Uterus (tissue), 4 donors: Measurements from ENCODE around the gene CRYBG2. TPM values are rescaled to one million over a fixed set of nuclear protein-coding genes. Genes with fewer than 3 reads are reported as not detected.

Source experiments
- DNase-seq, 2 donors: peaks; one replicate each; pipeline ENCODE4 v3.0.0-alpha.2; 2019 to 2020
- H3K27ac ChIP-seq, 2 donors: fragments of 200-600 bp; sonication (generic); 1 replicate in 1 of 2; 2 replicates in 1 of 2; pipeline ENCODE4 v1.5.1; 2016 to 2018
- H3K27me3 ChIP-seq, 2 donors: fragments of 200-600 bp; sonication (generic); one replicate each; pipeline ENCODE4 v1.5.1; 2018 to 2019; ENCODE audit warnings: control low read depth in 1 of 2
- H3K36me3 ChIP-seq, 2 donors: fragments of 200-600 bp; sonication (generic); one replicate each; pipeline ENCODE4 v1.5.1; 2019; ENCODE audit warnings: control low read depth in 1 of 2
- H3K4me1 ChIP-seq, 2 donors: fragments of 200-600 bp; sonication (generic); one replicate each; pipeline ENCODE4 v1.5.1; 2018 to 2019; ENCODE audit warnings: control low read depth in 1 of 2
- H3K4me3 ChIP-seq, 2 donors: fragments of 200-600 bp; sonication (generic); 1 replicate in 1 of 2; 2 replicates in 1 of 2; pipeline ENCODE4 v1.5.1; 2018 to 2019; ENCODE audit warnings: mild to moderate bottlenecking in 1 of 2
- H3K9me3 ChIP-seq, 2 donors: fragments of 200-600 bp; sonication (generic); one replicate each; pipeline ENCODE4 v1.5.1; 2019; ENCODE audit warnings: control low read depth in 1 of 2
- POLR2A ChIP-seq, 2 donors: fragments of 450-650 bp; IDR thresholded peaks; one replicate each; pipeline ENCODE4 v1.6.1; 2016; ENCODE audit warnings: antibody characterized with exemption in 2 of 2, mild to moderate bottlenecking in 1 of 2, moderate library complexity in 1 of 2
- intact Hi-C: fragments of 100-400 bp; cut with DNase I; formaldehyde crosslinking; loops from one replicate; pipeline ENCODE4 v1.15.1; 2023; ENCODE audit warnings: low total_unique reads
- total RNA-seq, 4 donors: library from RNA; depleted of rRNA in 3 of 4; stranded (reverse); fragments of >200 nt in 3 of 4; gene quantifications; one replicate each; pipeline versions ENCODE4 v1.1.0 to v1.2.4, GENCODE V29; 2014 to 2023
- TF ChIP-seq, protein P1 (sequence below), 4 experiments: fragments of 200-600 bp in 2 of 4; fragments of 450-650 bp in 2 of 4; sonication (generic) in 2 of 4; IDR thresholded peaks; one replicate each; pipeline ENCODE4 v1.5.1; 2016 to 2019; ENCODE audit warnings: antibody characterized with exemption in 4 of 4, mild to moderate bottlenecking in 2 of 4, moderate library complexity in 1 of 4
- donor health status: DM: yes; HTN: yes; CAD: no.

Gene CRYBG2
- total RNA-seq, 4 donors from 2014 or later = 3.0 TPM; not detected in 3

DNA sequence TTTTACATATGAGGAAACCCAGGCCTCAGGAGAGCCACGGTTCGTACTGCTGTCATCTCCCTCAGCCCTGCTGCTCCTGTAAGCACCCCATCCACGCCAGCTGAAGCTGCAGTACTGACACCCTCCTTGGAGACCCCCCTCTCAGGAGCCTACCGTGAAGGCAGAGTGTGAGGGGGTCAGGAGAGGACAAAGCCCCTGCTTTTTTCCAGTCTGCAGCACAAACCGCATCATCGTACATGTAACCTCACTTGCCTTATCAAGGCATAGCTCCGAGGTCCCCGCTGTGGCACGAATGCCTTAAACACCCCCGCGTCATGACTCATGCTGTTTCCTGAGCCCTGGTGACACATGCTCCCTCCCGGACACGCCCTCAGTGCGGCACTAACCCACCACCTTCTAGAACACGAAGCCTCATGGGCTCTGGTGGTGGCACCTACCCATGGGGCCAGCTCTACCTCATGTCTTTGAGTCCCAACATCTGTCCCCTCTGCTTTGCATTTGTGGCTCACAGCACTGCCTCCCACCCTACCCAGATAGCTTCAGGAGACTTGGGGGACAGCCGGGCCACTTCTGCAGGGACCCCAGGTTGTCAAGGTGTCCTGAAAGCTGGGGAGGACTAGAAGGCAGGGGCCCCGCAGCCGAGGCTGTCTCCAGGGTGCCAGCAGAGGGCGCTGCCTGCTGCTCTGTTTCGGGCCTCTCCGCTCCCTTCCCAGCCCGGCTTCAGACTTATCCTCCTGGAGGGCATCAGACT lies 69.2 kb downstream of the CRYBG2 start:
- Histone ChIP-seq H3K27ac (no peak overlapping the region), H3K36me3 (no peaks in the 10 kb centered on the region), H3K27me3 (no peaks in the 10 kb centered on the region), H3K9me3 (no peaks in the 10 kb centered on the region), H3K4me1 (peaks cover 0 to 3% of the 10 kb centered on the region in 2 donors), H3K4me3 (no peak overlapping the region)
- intact Hi-C loops = loop anchor here (5.0 kb wide), 1 partner anchor 38 kb away; no protein-coding TSS in a partner anchor
- TF ChIP-seq, protein P1, sequence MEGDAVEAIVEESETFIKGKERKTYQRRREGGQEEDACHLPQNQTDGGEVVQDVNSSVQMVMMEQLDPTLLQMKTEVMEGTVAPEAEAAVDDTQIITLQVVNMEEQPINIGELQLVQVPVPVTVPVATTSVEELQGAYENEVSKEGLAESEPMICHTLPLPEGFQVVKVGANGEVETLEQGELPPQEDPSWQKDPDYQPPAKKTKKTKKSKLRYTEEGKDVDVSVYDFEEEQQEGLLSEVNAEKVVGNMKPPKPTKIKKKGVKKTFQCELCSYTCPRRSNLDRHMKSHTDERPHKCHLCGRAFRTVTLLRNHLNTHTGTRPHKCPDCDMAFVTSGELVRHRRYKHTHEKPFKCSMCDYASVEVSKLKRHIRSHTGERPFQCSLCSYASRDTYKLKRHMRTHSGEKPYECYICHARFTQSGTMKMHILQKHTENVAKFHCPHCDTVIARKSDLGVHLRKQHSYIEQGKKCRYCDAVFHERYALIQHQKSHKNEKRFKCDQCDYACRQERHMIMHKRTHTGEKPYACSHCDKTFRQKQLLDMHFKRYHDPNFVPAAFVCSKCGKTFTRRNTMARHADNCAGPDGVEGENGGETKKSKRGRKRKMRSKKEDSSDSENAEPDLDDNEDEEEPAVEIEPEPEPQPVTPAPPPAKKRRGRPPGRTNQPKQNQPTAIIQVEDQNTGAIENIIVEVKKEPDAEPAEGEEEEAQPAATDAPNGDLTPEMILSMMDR (IDR thresholded peaks at IDR 0.05) = peak; percentile 13 to 54 (median 38)
- TF ChIP-seq POLR2A (IDR thresholded peaks at IDR 0.05) = no peak
- DNase-seq = peak; percentile 54 to 66

DNA sequence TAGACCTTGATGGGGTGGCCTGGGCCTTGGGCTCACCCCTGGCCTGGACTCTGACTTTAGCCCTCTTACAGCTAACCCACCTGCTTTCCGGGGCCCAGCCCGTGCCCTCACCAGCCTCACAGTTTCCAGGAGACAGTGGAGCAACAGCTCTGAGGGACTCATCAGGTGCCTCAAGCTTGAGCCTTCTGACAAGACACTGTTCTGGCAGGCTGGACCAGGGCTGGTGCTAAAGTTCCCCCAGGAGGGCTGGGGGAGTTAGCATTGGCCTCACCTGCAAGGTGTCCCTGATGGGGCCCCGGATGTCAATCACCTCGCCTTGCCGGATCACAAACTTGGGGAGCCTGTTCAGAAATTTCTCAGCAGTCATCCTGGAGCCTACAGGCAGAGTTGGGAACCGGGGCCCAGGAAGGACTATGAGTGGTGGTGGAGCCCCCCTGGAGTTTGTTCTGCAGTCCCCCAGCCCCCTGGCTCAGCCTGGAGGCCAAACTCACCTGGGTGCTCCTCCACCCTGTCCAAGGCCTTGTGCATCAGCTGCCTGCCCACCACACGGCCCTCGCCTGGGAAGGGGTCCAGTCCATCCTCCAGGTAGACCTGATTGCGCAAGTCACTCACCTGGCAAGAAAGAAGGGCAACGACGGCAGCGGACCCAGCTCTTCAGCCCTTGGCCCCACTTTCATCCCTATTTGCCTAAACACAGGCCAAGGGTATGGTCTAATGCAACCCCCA lies 69.9 kb downstream of the CRYBG2 start:
- H3K4me3 ChIP-seq = no peak overlapping the region
- no peak for TF ChIP-seq POLR2A (IDR thresholded peaks at IDR 0.05)
- TF ChIP-seq, protein P1 (IDR thresholded peaks at IDR 0.05) = no peak
- H3K9me3 ChIP-seq = no peaks in the 10 kb centered on the region
- H3K4me1 ChIP-seq = peaks cover 0 to 6% of the 10 kb centered on the region in 2 donors
- H3K27ac ChIP-seq = no peak overlapping the region
- intact Hi-C loops = loop anchor here (5.0 kb wide), 1 partner anchor 38 kb away; no protein-coding TSS in a partner anchor
- no peaks in the 10 kb centered on the region for H3K36me3 ChIP-seq
- H3K27me3 ChIP-seq = no peaks in the 10 kb centered on the region
- no peak for DNase-seq

DNA sequence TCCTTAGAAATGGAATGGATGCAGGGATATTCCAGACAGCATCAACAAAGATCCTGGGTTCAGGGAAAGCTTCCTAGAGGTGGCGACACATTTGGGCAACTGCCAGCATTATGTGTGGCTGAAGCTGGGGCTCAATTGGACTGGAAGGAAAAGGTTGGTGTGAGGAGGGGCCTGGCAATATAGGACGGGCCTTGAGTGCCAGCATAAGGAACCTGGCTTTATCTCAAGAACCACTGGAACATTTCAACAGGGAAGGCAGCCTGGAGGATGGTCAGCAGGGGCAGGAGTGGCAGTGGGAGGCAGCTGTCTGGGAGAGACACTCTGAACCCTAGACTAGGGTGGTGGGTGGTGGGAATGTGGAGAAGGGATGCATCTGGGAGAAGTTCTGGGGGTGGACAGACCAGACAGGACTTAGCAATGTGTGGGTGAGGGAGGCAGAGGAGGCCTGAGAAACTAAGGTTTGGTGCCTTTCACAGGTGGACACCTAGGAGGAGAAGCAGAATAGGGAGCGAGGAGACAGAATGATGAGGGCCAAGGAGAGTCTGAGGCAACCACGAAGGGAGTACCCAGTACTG lies 70.6 kb downstream of the CRYBG2 start:
- DNase-seq = no peak
- Histone ChIP-seq H3K27me3 (no peaks in the 10 kb centered on the region), H3K4me3 (no peak overlapping the region), H3K4me1 (peaks cover 0 to 8% of the 10 kb centered on the region in 2 donors), H3K27ac (no peak overlapping the region), H3K36me3 (no peaks in the 10 kb centered on the region), H3K9me3 (no peaks in the 10 kb centered on the region)
- TF ChIP-seq, protein P1 (IDR thresholded peaks at IDR 0.05) = no peak
- TF ChIP-seq POLR2A (IDR thresholded peaks at IDR 0.05) = no peak
- intact Hi-C loops = loop anchor here (5.0 kb wide), 1 partner anchor 39 kb away; no protein-coding TSS in a partner anchor

DNA sequence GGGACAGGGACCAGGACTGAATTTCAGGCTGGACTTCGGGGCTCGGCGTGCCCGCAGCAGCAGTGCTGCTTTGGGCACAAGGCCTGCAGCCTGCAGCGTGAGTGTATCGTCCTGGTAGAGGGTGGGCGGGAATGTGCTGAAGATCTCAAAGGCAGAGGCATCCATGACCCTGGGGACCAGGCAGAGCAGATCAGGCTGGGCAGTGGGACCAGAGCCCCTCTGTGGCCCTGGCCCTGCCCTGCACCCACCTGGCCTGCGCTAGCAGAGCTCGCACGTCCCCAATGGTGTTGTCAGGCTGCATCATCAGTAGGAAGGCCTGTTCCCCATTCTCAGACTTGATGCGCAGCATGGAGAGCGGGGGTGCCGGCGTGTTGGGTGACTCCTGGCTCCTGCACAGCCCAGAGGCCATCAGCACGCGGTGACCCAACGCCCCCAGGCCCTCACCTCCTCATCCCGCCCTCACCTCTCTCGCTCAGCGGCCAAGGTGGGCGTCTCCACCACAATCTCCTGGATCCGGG lies 71.5 kb downstream of the CRYBG2 start:
- H3K27ac ChIP-seq = no peak overlapping the region
- peaks cover 0 to 8% of the 10 kb centered on the region in 2 donors for H3K4me1 ChIP-seq

More for the DNA sequence above, 71.5 kb downstream of the CRYBG2 start:
- Histone ChIP-seq H3K4me3 (no peak overlapping the region), H3K9me3 (no peaks in the 10 kb centered on the region), H3K36me3 (no peaks in the 10 kb centered on the region), H3K27me3 (no peaks in the 10 kb centered on the region)
- DNase-seq = no peak
- intact Hi-C loops = loop anchor here (5.0 kb wide), 1 partner anchor 40 kb away; no protein-coding TSS in a partner anchor
- TF ChIP-seq POLR2A (IDR thresholded peaks at IDR 0.05) = no peak
- TF ChIP-seq, protein P1 (IDR thresholded peaks at IDR 0.05) = no peak
